ENCODE data around the gene RNASEH2B.

RNASEH2B gene

DNA sequence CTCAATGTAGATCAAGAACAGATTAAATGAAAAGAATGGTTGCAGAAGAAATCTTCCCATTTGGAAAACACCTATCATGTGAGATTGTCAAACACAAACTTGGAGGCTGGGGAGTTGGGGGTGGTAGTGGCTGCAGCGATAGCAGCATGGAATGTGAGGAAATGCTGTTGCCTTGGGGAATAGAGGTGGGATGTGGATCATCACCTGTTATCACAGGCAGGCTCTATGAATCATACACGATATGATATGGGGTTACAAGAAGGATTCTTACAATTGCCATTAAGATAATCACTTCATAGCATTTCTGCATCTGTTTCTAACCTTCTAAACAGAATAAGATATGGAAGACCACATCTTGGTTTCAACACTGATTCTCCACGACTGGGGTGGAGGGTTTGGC, 88.7 kb downstream of the RNASEH2B start:
- TF ChIP-seq, protein P1, sequence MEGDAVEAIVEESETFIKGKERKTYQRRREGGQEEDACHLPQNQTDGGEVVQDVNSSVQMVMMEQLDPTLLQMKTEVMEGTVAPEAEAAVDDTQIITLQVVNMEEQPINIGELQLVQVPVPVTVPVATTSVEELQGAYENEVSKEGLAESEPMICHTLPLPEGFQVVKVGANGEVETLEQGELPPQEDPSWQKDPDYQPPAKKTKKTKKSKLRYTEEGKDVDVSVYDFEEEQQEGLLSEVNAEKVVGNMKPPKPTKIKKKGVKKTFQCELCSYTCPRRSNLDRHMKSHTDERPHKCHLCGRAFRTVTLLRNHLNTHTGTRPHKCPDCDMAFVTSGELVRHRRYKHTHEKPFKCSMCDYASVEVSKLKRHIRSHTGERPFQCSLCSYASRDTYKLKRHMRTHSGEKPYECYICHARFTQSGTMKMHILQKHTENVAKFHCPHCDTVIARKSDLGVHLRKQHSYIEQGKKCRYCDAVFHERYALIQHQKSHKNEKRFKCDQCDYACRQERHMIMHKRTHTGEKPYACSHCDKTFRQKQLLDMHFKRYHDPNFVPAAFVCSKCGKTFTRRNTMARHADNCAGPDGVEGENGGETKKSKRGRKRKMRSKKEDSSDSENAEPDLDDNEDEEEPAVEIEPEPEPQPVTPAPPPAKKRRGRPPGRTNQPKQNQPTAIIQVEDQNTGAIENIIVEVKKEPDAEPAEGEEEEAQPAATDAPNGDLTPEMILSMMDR (IDR thresholded peaks at IDR 0.05; ENCODE audit: low read depth, low read length), result no peak
- H3K4me3 ChIP-seq (ENCODE audit: low read depth, low read length), result no peak overlapping the region
- H3K9me3 ChIP-seq (ENCODE audit: severe bottlenecking), result no peaks in the 10 kb centered on the region
- no peaks in the 10 kb centered on the region for H3K27me3 ChIP-seq (ENCODE audit: insufficient read depth, low read depth, severe bottlenecking)
- H3K27ac ChIP-seq, result no peak overlapping the region
- H3K36me3 ChIP-seq, result no peaks in the 10 kb centered on the region
- no peak for DNase-seq

DNA sequence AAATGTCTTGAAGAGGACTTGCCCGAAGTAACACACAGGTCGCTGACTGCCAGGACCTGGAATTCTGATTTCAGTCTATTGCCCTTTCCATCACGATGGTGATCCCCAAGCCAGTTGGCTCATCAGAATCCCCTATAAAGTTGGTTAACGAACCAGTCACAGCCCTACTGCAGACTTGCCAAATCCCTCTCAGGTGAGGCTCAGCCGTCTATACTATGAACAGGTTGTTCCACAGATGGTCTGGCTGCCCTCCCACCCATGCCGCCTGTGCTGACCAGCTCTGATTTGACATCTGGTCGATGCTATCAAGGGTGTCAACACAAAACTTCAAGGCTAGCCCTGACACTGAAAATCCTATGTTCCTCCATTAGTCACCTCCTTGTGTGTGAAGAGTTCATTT, 90.0 kb downstream of the RNASEH2B start:
- no peaks in the 10 kb centered on the region for H3K27me3 ChIP-seq (ENCODE audit: insufficient read depth, low read depth, severe bottlenecking)
- no peak overlapping the region for H3K4me3 ChIP-seq (ENCODE audit: low read depth, low read length)
- peak; percentile 9 for DNase-seq
- no peaks in the 10 kb centered on the region for H3K9me3 ChIP-seq (ENCODE audit: severe bottlenecking)
- TF ChIP-seq, protein P1 (IDR thresholded peaks at IDR 0.05; ENCODE audit: low read depth, low read length), result no peak
- no peak overlapping the region for H3K27ac ChIP-seq
- H3K36me3 ChIP-seq, result no peaks in the 10 kb centered on the region

DNA sequence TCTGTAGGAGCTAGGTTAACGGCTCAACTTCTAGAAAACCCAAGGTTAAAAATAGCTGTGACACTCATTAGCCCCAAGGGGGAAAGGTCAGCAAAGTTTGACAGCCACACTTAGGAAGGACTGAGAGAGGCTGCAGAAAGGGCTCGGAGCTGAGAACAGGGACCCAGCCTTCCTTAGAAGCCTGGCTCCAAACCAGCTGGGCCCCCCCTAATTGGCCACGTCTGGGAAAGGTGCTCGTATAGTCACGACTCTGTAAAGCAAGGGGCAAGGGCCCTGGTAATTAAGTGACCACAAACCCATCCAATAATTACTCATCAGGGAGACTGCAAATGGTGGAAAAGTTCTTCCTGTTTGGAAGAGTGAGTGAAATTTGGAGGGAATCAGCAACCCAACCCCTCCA, 90.5 kb downstream of the RNASEH2B start:
- Histone ChIP-seq H3K27me3 (ENCODE audit: insufficient read depth, low read depth, severe bottlenecking) (no peaks in the 10 kb centered on the region), H3K4me3 (ENCODE audit: low read depth, low read length) (no peak overlapping the region), H3K36me3 (no peaks in the 10 kb centered on the region), H3K9me3 (ENCODE audit: severe bottlenecking) (no peaks in the 10 kb centered on the region), H3K27ac (no peak overlapping the region)
- TF ChIP-seq, protein P1 (IDR thresholded peaks at IDR 0.05; ENCODE audit: low read depth, low read length), result no peak
- no peak for DNase-seq

DNA sequence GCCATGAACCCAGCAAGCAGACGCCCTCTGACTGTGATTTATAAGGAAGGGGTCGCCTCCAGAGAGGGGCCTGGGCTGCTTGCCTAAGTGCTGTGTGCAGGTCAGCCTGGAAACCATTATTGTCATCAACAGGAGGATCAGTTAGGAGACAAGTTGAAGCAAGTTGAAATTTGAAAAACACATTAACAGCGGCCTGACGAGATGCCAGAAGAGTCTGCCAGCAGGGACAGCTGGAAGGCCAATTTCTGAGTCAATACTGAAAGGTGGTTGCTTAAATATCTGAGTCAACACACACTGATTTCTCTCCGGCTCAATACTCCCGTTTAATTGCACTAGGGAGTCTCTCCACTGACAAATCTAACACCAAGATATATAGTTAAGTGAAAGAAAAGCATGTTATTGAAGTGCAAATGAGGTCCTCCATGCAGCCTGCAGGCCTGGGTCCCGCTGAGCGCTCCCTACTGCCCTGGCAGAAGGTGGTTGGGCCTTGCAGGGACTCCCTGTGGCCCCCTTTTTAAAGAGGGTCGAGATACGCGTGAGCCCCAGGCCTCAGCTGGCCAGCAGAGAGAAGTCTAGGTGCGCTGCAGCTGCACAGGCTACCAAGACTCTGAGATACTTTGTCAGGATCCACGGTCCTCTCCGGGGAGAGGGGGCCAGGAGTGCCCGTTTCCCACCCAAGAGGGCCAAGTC, 91.1 kb downstream of the RNASEH2B start:
- Histone ChIP-seq H3K4me3 (ENCODE audit: low read depth, low read length) (no peak overlapping the region), H3K27ac (no peak overlapping the region), H3K9me3 (ENCODE audit: severe bottlenecking) (no peaks in the 10 kb centered on the region), H3K27me3 (ENCODE audit: insufficient read depth, low read depth, severe bottlenecking) (no peaks in the 10 kb centered on the region), H3K36me3 (no peaks in the 10 kb centered on the region)
- TF ChIP-seq, protein P1 (IDR thresholded peaks at IDR 0.05; ENCODE audit: low read depth, low read length), result no peak
- DNase-seq, result no peak

DNA sequence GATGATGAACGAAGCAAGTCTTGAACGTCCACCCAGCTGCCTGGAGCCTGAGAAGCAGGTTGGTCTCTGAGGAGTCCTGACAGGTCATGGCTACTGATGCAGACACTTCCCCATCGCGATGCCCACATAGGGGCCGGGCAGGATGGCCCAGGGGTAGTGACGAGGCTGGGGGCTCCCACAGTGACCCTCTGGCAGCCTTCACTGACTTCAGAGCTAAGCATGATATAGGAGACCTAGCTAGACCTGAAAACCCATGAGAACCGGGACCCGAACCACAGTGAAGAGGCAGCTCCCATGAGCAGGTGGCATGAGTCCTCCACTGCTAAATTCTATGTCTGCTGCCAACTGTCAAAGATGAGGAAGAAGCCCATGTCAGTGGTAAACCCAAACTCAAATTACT, 91.7 kb downstream of the RNASEH2B start:
- no peak overlapping the region for H3K27ac ChIP-seq
- H3K36me3 ChIP-seq, result no peaks in the 10 kb centered on the region
- DNase-seq, result no peak
- H3K9me3 ChIP-seq (ENCODE audit: severe bottlenecking), result no peaks in the 10 kb centered on the region
- H3K27me3 ChIP-seq (ENCODE audit: insufficient read depth, low read depth, severe bottlenecking), result no peaks in the 10 kb centered on the region
- TF ChIP-seq, protein P1 (IDR thresholded peaks at IDR 0.05; ENCODE audit: low read depth, low read length), result no peak
- no peak overlapping the region for H3K4me3 ChIP-seq (ENCODE audit: low read depth, low read length)

DNA sequence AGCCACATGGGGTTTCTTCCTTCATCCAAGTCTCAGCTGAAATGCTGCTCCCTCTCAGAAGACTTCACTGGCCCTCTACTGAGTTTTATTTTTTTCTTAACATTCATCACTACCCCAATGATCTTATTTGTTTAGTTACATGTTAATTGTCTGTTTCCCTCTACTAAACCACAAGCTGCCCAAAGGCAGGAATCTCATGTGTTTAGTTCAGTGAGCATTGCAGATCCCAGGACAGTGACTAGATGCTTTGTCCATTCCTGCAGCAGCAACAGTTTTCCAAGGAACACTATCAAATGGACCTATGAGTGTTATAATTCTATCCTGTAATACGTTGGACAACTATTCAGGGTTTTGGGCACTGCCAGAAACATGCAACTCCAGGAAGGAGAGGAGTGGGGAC, 93.1 kb downstream of the RNASEH2B start:
- Histone ChIP-seq H3K27ac (no peak overlapping the region), H3K36me3 (no peaks in the 10 kb centered on the region), H3K4me3 (ENCODE audit: low read depth, low read length) (no peak overlapping the region), H3K27me3 (ENCODE audit: insufficient read depth, low read depth, severe bottlenecking) (no peaks in the 10 kb centered on the region), H3K9me3 (ENCODE audit: severe bottlenecking) (no peaks in the 10 kb centered on the region)
- TF ChIP-seq, protein P1 (IDR thresholded peaks at IDR 0.05; ENCODE audit: low read depth, low read length), result no peak
- DNase-seq, result no peak

Data from WERI-Rb-1 (cell line).